Measurements from ENCODE around the gene DTX4.

DTX4 gene

GRCh38 chr11:59254286-59254685 is 82.4 kb downstream of the DTX4 start:
- no peak for TF ChIP-seq CTCF (conservative IDR thresholded peaks at IDR 0.05; ENCODE audit: low read length)
- no peak overlapping the region for H3K4me3 ChIP-seq (ENCODE audit: low read length)
- no peak for DNase-seq (ENCODE audit: low read depth)

- no peak for TF ChIP-seq CTCF (conservative IDR thresholded peaks at IDR 0.05; ENCODE audit: low read length)
- no peak overlapping the region for H3K4me3 ChIP-seq (ENCODE audit: low read length)
- no peak for DNase-seq (ENCODE audit: low read depth)
These were observed 83.3 kb downstream of the DTX4 start for GRCh38 chr11:59255281-59255680.

Measured in AG10803 (cell line).